ENCODE data around the gene GRIN1. TPM values are rescaled to one million over a fixed set of nuclear protein-coding genes. Genes with fewer than 3 reads are reported as not detected.

Gene GRIN1
- total and polyA plus RNA-seq, 2 of the 8 experiments (the other 6 are each of a cell fraction or from before 2014, with no cell fraction given), result 0.48 to 2.1 TPM

DNA sequence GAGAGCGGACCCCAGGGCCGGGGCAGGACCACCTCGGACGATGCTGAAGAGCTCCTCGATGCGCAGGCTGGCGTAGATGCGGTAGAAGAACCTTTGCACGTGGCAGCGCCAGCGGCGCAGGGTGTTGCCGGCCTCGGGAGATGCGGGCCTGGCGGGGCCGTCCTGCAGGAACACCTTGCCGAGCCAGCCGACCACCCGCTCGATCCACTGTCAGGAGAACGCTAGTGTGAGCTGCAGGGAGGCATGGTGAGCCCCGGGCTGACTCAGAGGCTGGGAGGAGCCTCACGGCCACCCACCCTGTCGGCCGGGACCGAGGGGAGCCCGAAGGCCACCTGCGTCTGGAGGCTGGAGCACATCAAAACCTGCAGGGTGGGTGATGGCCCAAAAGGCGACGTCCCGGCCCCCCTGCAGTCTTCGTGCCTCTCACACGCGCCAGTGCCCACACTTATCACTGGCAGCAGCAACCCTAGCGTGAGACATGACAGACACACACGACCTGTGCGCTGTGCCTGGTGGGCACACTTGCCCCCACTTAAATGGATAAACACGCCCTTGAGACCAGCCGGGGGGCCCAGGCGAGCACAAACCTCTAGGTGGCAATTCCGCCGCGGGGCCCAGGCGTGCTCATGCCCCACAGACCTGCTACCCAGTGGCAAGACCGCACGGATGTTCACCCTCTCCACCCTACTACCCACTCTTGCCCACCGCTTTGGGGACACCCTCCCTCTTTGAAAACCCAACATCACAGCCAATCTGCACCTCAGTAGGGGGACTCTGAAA is 46.1 kb downstream of the GRIN1 start (continued):
- TF ChIP-seq, protein P1, sequence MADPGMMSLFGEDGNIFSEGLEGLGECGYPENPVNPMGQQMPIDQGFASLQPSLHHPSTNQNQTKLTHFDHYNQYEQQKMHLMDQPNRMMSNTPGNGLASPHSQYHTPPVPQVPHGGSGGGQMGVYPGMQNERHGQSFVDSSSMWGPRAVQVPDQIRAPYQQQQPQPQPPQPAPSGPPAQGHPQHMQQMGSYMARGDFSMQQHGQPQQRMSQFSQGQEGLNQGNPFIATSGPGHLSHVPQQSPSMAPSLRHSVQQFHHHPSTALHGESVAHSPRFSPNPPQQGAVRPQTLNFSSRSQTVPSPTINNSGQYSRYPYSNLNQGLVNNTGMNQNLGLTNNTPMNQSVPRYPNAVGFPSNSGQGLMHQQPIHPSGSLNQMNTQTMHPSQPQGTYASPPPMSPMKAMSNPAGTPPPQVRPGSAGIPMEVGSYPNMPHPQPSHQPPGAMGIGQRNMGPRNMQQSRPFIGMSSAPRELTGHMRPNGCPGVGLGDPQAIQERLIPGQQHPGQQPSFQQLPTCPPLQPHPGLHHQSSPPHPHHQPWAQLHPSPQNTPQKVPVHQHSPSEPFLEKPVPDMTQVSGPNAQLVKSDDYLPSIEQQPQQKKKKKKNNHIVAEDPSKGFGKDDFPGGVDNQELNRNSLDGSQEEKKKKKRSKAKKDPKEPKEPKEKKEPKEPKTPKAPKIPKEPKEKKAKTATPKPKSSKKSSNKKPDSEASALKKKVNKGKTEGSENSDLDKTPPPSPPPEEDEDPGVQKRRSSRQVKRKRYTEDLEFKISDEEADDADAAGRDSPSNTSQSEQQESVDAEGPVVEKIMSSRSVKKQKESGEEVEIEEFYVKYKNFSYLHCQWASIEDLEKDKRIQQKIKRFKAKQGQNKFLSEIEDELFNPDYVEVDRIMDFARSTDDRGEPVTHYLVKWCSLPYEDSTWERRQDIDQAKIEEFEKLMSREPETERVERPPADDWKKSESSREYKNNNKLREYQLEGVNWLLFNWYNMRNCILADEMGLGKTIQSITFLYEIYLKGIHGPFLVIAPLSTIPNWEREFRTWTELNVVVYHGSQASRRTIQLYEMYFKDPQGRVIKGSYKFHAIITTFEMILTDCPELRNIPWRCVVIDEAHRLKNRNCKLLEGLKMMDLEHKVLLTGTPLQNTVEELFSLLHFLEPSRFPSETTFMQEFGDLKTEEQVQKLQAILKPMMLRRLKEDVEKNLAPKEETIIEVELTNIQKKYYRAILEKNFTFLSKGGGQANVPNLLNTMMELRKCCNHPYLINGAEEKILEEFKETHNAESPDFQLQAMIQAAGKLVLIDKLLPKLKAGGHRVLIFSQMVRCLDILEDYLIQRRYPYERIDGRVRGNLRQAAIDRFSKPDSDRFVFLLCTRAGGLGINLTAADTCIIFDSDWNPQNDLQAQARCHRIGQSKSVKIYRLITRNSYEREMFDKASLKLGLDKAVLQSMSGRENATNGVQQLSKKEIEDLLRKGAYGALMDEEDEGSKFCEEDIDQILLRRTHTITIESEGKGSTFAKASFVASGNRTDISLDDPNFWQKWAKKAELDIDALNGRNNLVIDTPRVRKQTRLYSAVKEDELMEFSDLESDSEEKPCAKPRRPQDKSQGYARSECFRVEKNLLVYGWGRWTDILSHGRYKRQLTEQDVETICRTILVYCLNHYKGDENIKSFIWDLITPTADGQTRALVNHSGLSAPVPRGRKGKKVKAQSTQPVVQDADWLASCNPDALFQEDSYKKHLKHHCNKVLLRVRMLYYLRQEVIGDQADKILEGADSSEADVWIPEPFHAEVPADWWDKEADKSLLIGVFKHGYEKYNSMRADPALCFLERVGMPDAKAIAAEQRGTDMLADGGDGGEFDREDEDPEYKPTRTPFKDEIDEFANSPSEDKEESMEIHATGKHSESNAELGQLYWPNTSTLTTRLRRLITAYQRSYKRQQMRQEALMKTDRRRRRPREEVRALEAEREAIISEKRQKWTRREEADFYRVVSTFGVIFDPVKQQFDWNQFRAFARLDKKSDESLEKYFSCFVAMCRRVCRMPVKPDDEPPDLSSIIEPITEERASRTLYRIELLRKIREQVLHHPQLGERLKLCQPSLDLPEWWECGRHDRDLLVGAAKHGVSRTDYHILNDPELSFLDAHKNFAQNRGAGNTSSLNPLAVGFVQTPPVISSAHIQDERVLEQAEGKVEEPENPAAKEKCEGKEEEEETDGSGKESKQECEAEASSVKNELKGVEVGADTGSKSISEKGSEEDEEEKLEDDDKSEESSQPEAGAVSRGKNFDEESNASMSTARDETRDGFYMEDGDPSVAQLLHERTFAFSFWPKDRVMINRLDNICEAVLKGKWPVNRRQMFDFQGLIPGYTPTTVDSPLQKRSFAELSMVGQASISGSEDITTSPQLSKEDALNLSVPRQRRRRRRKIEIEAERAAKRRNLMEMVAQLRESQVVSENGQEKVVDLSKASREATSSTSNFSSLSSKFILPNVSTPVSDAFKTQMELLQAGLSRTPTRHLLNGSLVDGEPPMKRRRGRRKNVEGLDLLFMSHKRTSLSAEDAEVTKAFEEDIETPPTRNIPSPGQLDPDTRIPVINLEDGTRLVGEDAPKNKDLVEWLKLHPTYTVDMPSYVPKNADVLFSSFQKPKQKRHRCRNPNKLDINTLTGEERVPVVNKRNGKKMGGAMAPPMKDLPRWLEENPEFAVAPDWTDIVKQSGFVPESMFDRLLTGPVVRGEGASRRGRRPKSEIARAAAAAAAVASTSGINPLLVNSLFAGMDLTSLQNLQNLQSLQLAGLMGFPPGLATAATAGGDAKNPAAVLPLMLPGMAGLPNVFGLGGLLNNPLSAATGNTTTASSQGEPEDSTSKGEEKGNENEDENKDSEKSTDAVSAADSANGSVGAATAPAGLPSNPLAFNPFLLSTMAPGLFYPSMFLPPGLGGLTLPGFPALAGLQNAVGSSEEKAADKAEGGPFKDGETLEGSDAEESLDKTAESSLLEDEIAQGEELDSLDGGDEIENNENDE (IDR thresholded peaks at IDR 0.05; ENCODE audit: insufficient replicate concordance, low read length), result no peak

Data from H1 (cell line).